Stimulated activated CD4-positive, alpha-beta T cell treated with anti-CD3 and anti-CD28 coated beads, TNF-alpha, amount 100 ng/mL, for 48 hours (primary cell): ENCODE measurements around the gene DNAJC28.
"Not testable (repeated sequence)": the region's sequence is repeated elsewhere in the genome, so short reads cannot be mapped to it uniquely, and the experiment has no call there.

ENCODE experiments used
- DNase-seq, 3 donors: peaks; one replicate each; pipeline ENCODE4 v3.0.0-alpha.2; 2020; ENCODE audit warnings: low read depth in 3 of 3

Gene DNAJC28, protein sequence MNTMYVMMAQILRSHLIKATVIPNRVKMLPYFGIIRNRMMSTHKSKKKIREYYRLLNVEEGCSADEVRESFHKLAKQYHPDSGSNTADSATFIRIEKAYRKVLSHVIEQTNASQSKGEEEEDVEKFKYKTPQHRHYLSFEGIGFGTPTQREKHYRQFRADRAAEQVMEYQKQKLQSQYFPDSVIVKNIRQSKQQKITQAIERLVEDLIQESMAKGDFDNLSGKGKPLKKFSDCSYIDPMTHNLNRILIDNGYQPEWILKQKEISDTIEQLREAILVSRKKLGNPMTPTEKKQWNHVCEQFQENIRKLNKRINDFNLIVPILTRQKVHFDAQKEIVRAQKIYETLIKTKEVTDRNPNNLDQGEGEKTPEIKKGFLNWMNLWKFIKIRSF

DNA sequence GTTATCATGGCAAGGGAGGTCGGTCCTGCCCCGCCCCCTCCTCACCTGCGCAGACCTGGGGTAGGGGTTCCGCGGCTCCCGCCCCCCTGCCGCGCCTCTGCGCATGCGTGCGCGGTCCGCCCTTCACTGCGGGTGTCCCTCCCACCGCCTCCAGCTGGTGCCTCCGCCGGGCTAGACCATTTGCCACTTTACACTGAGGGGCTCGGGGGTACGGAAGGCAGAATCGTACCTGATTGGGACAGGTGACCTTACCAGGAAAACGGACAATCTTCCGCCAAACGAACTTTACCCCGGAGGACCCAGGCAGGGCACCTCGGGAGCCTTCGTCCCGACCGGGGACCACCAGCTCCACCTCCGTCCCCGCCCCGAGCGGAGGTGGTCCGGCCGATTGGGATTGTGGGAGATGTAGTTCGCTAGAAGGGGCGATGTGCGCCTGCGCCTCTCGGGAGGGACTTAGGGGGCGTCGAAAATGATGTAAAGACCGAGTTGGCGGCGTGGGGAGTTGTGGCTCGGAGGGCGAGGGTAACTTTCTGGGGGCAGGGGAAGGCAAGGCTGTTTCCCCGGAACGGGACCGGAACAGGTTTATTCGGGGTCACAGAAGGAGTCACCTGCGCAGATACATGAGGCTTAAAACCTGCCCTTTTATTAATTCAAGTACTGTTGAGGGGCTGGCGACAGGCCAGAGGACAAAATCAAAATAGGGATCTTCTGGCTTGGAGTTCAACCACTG, at the start of gene DNAJC28:
DNAJC28 (minus strand) TSS at position 344 of the 730 bp plus-strand sequence. CDS start 2,323 bp downstream, outside the sequence.
- peak; percentile 82 to 90 (median 83) for DNase-seq

DNA sequence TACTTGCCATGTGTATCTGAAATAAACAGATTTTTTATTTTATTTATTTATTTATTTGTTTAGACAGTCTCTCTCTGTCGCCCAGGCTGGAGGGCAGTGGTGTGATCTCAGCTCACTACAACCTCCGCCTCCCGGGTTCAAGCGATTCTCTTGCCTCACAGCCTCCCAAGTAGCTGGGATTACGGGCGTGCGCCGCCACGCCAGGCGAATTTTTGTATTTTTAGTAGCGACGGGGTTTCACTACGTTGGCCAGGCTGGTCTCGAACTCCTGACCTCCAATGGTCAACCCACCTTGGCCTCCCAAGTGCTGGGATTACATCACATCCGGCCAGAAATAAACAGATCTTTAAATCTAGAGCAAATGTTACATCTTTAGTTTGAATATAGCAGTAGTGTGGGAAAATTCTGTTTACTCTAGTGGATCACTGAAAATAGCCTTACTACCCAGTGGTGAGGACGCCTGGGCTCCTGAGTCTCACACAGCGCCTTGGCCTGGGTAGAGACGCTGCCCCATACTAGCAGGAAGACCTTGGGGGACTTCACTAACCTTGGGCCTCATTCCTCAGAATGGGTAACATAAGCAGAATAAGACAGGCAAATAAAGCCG, 49.7 kb upstream of the DNAJC28 start:
- peak in 1 of 3 donors; percentile 14 for DNase-seq

DNA sequence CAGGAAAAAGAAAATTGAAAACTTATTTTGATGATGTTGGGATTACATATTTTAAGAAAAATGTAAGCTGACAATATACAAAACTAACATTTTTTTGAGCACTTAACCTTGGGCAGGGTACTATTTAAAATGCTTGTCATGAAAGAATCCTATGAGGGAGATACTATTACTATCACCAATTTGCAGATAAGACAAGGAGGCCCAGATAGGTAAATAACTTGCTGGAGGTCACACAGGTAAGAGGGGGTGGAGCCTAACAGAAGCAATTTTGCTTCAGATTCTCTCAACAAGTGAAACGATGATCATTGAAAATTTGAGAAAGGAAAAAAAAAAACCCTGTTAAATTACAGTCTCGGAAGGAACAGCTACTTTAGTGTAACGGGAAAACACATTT, 49.2 kb upstream of the DNAJC28 start:
- DNase-seq = no peak

DNA sequence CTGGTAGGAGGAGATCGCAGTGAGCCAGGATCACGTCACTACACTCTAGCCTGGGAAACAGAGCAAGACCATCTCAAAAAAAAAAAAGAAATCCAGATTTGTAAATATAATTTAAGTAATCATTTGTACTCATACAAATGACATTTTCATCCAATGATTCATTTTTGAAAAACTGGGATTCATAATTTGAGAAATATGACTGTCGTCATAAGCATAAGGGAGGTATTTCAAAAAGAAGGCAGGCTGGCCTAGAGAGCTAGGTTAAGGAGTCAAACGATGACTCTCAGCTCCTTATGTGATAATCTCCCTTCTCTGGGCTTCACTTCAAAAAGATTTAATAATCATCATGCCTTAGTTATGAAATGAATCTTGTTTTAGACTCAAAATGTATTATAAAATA, 48.1 kb upstream of the DNAJC28 start:
- no peak for DNase-seq

DNA sequence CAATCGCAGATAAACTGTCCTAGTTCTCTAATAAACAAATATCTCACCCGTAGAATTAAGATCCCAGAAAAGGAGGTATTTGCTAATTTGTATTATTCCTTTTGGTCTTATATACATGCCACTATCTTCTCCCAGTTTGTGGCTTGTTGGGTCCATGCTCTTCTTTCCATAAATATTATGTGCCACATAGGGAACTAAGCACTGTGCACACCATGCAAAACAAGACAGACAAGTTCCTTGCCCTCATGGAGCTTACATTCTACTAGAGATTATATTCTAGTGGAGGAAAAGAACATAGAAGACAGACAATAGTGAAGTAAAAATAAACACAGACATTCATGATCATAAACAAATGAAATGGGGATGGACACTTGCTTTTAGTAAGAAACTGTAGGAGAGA, 45.7 kb upstream of the DNAJC28 start:
- no peak for DNase-seq

DNA sequence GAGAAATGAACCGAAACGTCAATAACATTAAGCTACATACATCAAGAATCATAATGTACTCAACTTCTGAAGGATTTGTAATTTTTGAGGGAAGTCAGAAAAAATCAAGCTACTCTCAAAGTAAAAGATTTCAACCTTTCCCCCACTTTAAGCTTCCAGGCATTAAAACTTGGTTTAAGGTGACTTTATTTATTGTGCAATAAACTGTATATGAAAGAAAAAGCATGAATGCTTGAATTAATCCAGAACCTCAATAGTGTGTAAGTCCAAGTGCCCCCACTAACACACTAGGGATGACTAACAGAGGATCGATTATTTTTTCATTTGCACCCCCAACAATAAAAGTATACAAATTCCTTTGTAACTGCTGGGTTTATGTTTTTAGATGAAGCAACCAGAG, 39.5 kb upstream of the DNAJC28 start:
- DNase-seq = no peak

DNA sequence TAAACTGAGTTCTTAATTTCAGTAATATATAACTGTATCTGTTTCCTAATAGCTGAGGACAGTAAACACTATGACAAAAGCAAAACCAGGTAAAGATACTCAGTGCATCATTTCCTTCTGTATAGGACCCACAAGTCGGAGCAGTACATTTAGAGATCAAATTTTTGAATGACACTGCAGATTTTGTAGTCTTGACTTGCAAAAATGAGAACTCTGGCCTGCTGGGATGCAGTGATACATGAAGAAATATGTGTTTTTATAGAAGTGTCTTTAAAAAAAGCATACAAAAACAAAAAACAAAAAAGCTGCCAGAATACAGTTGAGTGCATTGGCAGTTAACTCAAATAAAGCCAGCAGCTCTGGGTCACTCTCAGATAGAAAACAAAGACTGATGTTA, 31.4 kb upstream of the DNAJC28 start:
- no peak for DNase-seq

DNA sequence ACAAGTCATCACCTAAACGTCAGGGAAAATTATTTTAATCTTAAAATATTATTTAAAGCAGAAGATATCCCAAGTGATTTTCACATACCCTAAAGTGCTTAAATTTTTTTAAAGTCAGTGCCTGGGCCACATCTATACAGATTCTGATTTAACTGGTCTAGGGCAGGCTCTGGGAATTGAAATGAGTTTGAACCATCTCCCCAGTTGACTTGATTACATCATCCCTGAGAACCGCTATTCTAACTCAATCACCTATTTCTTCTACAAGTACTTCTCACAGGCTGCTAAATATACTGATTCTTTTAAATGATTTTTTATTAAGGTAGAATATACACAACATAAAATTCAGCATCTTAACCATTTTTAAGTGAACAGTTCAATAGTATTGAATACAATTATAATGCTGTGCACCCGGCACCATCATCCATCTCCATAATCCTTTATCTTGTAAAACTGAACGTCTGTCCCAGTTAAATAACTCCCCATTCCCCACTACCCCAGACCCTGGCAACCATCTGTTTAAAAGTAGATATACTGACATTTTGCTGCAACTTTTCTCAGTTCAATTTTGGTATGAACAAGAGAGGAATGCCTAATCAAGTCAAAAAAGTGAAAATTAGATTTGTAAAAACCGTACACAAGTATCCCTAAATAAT, 30.9 kb upstream of the DNAJC28 start:
- DNase-seq = no peak

DNA sequence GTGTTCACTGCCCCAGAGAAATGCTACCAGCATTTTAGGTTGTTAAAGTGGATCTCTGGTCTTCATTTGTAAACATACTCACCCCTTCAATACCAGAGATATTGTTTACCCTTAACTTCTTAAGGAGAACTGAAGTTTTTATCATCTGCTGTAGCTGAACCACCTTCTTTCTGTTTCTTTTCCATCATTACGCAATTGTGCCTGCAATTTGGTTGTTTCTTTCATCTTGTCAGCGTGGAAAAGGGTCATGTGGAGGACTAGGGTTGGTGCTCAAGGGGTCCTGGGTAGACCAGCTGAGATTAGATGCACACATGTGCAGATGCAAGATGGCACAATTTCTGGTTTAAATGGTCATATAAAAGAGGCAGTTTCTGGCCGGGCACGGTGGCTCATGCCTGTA, 27.4 kb upstream of the DNAJC28 start:
- no peak for DNase-seq

DNA sequence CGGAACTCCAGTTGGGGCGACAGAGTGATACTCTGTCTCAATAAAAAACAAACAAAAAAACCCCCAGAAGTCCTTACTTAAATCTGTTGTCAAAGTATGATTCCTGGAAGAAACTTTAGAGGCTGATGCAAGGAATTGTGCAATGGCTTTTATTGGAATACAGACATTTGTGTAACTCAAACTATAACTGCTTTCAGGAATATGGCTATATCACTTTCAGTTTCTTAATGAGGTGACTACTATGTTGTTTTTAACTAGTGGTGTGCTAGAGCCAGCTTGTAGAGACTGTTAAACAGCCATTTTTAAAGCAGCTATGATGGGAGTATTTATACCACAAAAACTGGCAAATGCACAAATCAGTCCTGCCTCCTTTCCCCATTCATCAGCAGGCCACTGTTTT, 22.7 kb upstream of the DNAJC28 start:
- DNase-seq = no peak

DNA sequence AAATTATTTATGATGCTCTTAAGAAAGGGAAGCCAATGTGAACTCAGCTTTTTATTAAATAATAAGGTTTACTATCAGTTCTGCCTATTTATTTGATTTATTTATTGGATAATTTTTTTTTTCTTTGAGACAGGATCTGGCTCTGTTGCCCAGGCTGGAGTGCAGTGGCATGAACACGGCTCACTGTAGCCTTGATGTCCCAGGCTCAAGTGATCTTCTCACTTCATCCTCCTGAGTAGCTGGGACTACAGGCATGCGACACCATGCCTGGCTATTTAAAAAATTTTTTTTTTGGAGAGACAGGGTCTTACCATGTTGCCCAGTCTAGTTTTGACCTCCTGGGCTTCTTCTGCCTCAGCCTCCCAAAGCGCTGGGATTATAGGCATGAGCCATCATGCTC, 21.0 kb upstream of the DNAJC28 start:
- no peak for DNase-seq

DNA sequence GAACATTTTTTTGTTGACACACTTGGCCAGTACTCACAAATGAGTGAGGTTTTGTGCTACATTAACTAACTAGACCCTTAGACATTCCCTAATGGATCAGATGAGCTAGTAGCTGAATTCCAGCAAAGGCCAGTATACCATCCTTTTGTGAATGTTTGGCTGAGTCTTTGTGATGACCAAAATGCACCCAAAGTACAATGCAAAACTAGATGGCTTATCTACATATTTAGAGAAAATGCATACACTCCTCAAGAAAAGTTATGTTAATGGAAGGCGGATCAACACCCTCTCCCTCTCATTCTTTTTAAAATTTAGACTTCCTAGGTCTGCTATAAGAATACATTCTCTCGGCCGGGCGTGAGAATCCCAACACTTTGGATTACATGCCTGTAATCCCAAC, 20.1 kb upstream of the DNAJC28 start:
- DNase-seq = no peak

DNA sequence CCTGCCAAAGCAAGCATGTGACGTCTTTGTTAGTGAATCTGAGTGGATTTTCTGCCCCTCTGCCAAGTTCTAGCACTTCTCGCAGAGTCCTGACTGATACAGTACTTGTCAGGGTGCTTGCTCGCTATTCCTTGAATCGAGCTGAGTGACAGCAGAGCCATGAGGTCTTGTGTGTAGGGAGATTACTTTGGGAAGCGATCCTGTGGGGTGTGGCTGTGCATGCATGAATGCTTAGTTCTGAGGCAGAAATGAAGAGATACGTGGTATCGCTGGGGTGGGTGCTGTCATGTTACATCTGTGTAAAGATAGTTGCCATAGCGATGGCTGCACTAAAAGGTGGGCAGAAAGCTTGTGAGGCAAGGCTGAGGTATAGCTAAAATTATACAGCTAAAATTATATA, 19.3 kb upstream of the DNAJC28 start:
- DNase-seq = no peak

DNA sequence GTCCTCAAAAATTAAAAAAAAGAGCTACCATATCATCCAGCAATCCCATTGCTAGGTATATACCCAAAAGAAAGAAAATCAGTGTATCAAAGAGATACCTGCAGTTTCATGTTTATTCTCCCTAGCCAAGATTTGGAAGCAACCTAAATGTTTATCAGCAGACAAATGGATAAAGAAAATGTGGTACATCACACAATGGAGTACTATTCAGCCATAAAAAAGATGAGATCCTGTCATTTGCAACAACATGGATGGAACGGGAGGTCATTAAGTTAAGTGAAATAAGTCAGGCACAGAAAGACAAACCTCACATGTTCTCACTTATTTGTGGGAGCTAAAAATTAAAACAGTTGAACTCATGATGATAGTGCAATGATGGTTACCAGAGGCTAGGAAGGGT, 15.5 kb upstream of the DNAJC28 start:
- not testable (repeated sequence) for DNase-seq

DNA sequence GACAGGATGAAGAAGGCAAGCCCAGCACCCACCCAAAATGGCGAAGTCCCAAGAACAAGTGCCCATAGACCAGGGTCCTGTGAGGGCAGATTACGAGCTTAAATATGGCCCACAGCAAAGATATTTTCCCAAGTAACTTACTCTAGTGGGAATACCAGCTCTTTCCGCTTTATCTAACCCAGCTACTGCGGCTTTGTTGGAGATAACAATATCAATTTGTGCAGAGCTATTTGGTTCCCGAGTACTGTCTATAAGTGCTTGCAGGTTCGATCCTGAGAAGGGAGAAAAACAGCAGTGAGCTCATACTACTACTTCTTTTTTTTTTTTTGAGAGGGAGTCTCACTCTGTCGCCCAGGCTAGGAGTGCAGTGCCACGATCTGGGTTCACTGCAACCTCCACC, 14.3 kb upstream of the DNAJC28 start:
- no peak for DNase-seq

DNA sequence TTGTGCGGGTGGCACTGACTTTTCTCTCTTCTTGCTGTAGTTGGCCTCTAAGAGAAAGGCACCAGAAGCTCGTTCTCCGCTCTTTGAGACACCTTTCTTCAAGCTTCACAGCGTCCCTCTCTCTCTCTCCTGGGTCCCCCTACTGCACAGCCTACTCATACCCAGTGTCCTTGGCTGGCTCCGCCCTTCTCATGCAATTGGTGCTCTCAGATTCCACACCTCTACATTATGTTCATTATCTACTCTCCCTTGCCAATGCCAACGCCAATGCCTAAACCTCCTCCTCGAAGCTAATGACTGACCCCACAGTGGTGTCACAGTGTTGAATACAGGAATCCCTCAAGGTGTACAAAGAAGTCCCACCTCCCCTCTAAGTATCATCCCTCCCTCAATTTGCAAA, 4.8 kb upstream of the DNAJC28 start:
- no peak for DNase-seq

DNA sequence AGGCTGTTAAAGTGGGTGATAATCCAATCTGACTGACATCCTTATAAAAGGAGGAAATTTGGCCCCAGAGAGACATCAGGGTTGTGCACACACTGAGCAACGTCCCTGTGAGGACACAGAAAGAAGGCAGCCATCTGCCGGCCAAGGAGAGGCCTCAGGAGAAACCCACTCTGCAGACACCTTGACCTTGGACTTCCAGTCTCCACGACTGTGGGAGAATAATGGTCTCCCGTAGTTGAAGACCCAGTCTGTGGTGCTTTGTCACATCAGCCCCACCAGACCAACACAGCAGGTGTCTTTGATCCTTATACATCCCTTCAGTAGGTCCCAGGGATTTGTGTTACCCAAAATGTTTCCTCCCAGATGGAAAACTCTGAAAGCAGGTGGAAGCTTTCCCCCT, 4.2 kb upstream of the DNAJC28 start:
- no peak for DNase-seq

DNA sequence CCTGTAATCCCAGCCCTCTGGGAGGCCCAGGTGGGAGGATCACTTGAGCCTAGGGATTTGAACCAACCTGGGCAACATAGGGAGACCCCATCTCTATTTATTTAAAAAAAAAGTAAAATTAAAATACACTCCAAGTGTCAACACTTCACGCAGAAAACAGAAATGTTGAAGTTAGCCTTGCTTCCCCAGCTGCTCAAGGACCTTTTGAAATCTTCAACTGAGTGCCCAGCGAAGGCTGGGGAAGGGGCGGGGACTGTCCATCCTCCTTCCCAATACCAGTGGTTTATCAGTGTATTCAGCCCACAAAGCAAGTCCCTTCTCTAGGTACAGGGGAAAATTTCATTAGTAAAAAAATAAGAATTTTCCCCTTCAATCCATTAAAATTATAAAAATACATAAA, 2.2 kb upstream of the DNAJC28 start:
- DNase-seq = no peak

DNA sequence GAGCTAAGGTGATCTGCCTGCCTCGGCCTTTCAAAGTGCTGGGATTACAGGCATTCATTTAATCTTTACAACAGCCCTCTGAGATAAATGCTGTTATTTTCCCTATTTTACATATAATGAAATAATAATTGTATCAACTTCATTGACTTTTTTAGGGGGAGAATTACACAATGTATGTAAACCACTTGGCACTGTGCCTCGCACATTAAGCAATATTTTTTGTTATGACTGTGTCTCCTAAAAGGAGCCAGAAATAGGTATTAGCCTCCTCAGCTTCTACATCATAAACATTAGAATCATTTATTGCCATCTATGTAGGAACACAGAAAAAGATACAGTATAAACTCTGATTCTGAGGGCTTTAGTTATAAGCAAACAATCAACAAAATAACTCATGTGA, 1.1 kb upstream of the DNAJC28 start:
- DNase-seq = no peak

DNA sequence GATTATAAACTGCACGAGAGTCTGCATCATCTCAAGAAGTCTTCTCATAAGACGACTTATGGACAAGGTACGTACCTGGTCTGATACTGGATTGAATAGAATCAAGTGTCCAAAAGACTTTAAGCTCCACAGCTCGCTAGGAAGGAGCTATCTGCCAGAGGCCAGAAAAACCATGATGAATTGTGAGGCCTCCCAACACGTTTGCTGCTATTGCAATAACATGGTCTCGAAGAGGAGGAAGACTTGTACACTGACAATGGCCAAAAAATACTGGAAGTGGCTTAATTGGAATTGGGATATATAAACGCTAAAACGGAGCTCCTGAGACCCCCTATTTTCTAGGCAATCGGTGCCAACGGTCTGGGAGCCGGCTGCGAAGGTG, 534 bp downstream of the DNAJC28 start:
- DNase-seq = peak in 1 of 3 donors; percentile 4

DNA sequence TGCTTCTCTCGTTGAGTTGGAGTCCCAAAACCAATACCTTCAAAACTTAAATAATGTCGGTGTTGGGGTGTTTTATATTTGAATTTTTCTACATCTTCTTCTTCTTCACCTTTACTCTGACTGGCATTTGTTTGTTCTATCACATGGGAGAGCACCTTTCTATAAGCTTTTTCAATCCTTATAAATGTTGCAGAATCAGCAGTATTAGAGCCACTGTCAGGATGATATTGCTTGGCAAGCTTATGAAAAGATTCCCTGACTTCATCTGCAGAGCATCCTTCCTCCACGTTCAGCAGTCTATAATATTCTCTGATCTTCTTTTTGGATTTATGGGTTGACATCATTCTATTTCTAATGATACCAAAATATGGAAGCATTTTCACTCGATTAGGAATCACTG, 2.6 kb downstream of the DNAJC28 start:
- no peak for DNase-seq

DNA sequence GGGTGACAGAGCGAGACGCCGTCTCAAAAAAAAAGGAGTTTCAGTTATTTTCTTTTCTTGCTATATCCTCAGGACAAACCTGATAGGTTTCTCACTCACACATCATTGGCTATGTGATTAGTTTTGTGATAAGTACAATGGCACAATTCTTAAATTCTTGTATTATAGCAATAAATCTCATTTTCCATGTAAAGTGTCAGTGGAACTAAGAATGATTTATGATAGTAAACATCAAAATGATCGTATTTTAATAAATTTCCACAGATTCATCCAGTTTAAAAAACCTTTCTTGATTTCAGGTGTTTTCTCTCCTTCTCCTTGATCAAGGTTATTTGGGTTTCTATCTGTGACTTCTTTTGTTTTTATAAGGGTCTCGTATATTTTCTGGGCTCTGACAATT, 3.5 kb downstream of the DNAJC28 start:
- DNase-seq = no peak
